HT1080 (cell line): ENCODE measurements around the gene BAIAP2. TPM values are rescaled to one million over a fixed set of nuclear protein-coding genes. Genes with fewer than 3 reads are reported as not detected.
"Not testable (repeated sequence)": the region's sequence is repeated elsewhere in the genome, so short reads cannot be mapped to it uniquely, and the experiment has no call there.

Experiments used
- DNase-seq: peaks from one replicate; pipeline ENCODE4 v3.0.0-alpha.2; 2015; ENCODE audit warnings: low read depth
- total RNA-seq: library from RNA; depleted of rRNA; stranded (reverse); fragments of >200 nt; shearing (Covaris generic); gene quantifications from 2 replicates; pipeline ENCODE4 v1.2.3, GENCODE V29; 2014

The BAIAP2 gene
- total RNA-seq, 1 experiment from 2014 or later: 48.8 TPM

DNA sequence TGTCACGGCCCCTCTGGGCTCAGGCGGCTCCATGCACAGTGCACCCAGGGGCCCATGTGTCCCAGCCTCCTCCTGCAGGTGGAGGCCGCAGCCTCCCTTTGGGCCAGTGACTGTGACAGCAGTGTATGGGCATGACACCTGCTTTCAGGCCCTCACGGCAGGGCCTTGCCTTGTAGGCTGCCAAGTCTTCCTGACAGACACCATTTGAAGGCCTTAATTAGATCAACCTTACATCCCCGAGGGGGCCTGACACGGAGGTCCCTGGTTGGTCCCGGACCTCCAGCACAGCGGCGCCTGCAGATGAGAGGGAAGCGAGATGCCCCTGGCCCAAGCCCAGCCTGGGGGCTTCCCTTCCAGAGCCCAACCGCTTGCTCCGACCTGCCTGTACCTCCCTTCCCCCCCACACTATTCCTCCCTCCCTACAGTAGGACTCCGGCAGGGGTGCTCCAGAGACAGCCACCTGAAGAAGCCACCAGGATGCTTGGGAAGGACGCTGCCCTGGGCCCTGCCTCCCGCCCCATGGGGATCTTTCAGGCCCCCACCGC, 31.9 kb downstream of the BAIAP2 start:
- no peak for DNase-seq

GRCh38 chr17:81067391-81067811, 32.5 kb downstream of the BAIAP2 start:
- DNase-seq: no peak

DNA sequence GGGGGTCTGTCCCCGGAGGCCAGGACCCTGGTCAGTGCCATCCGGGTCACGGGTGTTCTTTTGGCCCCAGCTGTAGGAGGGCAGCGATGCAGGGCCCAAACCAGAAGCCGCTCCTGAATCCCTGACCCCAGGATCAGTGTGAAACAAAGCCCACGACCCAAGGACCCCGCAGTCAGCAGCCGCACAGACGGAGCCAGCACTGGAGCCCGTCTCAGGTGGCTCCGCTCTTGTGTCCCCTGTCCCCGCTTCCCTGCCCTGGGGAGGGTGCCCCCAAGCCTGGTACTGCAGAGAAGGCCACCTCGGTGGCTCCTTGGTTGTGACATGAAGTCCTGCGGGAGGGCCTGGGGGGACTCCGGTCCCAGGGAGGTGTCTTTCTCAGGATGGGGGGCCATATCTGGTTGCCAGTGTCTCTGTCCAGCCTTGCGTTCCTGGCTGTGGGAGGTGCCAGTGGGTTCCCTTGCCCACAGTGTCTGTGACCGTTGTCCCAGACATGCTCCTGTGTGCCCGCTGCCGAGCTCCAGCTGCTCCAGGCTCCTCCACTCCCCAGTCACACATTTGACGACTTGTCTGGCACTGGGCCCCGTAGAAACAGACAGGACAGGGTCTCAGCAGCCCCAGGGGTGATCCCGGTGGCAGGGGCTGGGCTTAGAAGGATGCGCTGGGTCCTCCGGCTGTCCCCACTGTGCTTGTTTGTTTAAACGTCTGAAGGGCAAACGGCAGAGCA, 33.6 kb downstream of the BAIAP2 start:
- DNase-seq: no peak

- DNase-seq: no peak
Measured at GRCh38 chr17:81069135-81069645, 34.2 kb downstream of the BAIAP2 start.

DNA sequence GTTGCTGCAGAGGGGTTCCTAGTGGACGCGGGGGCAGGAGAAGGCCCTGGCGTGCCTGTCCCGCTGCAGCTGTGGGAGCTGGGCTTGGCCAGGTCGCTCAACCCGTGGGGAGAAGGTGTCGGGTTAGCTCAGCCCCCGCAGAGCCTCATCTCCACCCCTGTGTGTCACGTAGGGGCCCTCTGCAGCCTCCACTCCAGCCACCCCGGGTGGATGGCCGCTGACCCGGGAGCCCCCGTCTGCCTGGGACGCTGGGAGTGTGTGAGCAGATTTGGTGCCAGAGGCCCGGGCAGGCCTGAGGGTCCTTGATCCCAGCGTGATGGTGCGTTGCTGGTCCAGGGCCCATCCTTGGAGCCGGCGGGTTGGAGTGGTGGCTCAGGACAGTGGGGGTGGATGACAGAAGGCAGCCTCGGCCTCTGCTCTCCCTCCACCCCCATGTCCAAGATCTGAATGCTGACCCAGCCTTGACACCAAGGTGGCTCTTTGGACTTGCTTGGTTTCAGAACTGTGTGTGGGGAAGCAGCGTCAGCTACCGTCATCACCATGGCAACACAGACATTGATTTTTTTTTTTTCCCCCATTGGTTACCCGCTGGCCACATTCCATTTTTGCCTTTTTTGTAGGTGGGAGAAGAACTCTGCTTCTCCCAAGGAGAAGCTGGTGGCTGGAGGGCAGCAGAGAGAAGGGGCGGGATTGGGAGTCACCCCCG, 35.7 kb downstream of the BAIAP2 start:
- no peak for DNase-seq

- DNase-seq: no peak
Measured at GRCh38 chr17:81071761-81072741, 37.1 kb downstream of the BAIAP2 start.

GRCh38 chr17:81073967-81074839, 39.3 kb downstream of the BAIAP2 start:
- no peak for DNase-seq

DNA sequence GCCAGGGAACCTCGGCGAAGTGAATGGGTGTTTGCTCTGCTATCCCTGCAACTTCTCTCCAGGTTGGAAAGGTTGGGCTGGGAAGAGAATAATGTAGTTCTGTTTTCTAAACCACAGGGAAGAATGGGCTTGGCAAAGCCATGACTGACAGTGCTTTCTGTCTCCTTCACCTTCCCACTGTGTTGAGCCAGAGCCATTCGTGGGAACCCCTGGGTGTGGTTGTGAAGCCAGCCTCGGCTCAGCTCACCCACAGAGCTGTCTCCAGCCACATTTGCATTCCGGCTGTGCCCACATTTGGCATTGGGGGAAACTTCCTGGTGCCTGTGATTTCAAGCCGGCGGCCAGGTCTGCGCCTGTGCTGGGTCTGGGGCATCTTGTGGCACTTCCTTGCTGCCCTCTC, 39.9 kb downstream of the BAIAP2 start:
- no peak for DNase-seq

DNA sequence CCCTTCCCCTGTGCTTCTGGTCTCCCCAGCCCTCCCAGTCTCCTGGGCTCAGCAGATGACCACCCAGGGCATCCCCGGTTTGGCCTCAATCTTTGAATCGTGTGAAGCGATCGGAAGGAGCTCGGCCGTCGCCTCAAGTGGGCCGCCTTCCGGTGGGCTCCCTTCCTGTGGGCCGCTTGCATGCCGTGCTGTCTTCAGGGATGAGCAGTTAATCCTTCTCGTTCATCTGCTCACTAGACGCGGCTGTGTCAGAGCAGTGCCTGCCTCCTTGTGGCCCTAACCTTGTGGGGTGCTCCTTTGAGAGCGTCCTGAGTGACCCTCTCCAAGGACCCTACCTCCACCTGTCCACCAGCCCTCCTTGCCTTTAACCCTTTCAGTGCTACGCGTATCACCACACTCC, 40.4 kb downstream of the BAIAP2 start:
- no peak for DNase-seq

- no peak for DNase-seq
Measured at GRCh38 chr17:81076141-81076679, 41.3 kb downstream of the BAIAP2 start.

GRCh38 chr17:81078026-81078913, 43.3 kb downstream of the BAIAP2 start:
- DNase-seq: not testable (repeated sequence)

GRCh38 chr17:81080019-81080418, 45.1 kb downstream of the BAIAP2 start:
- no peak for DNase-seq

- no peak for DNase-seq
Measured at GRCh38 chr17:81081222-81082176, 46.5 kb downstream of the BAIAP2 start.

DNA sequence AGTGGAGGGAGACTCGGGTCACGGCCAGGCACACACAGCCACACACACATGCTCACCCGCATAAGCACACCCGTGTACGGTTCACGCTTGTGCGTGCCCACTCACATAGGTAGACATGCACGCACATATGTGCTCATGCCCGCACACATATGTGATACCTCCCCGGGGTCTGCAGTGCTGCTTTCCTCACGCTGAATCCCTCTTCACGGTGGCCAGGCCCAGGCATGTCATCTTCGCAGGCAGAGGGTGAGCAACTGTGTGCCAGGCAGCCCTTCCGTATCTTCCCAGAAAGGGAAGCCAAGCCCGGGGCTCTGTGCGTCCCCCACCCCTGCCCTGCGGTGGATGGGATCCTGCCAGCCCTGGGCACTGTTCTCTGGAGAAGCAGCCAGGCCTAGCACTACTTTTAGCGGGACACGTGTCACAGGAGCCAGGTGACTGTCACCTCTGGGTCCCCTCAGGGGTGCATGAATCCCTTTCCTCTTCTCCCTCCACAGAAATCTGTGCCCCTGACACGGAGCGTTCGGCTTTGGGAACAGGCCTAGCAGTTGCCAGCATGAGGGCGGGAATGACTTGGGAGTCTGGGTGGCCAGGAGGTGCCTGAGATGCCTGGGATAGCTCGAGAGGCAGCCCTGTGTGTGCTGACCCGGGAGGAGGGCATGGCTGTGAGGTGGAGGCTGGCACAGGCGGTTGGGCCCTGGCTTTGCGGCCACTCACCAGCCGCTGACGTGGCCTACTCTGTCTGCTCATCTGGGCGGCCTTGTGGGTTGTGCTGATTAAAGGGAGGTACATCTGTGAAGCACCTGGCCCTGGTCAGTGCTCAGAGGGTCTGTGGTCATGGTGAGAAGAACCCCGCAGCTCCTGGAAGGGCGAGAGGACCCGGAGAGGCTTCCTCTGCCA, 47.5 kb downstream of the BAIAP2 start:
- DNase-seq: no peak

GRCh38 chr17:81083125-81083765, 48.3 kb downstream of the BAIAP2 start:
- no peak for DNase-seq
